Trophoblast cell (in vitro differentiated cells and primary cell): ENCODE data around the gene YTHDF2.
"Not testable (repeated sequence)": the region's sequence is repeated elsewhere in the genome, so short reads cannot be mapped to it uniquely, and the experiment has no call there.

Experiments
- DNase-seq, 2 donors: peaks; one replicate each; pipeline ENCODE4 v3.0.0-alpha.2; 2016
- H2AFZ ChIP-seq: 2 replicates; pipeline ENCODE4 v1.6.1; 2013; ENCODE audit warnings: low read length, moderate library complexity, mild to moderate bottlenecking; ENCODE audit not compliant: insufficient read depth, poor library complexity
- H2AK5ac ChIP-seq: 2 replicates; pipeline ENCODE4 v1.6.1; 2013; ENCODE audit warnings: mild to moderate bottlenecking, low read length
- H2BK120ac ChIP-seq: 2 replicates; pipeline ENCODE4 v1.6.1; 2013; ENCODE audit warnings: low read length, mild to moderate bottlenecking, moderate library complexity; ENCODE audit not compliant: insufficient read depth, poor library complexity
- H2BK12ac ChIP-seq: 2 replicates; pipeline ENCODE4 v1.6.1; 2013; ENCODE audit warnings: mild to moderate bottlenecking, low read length, moderate library complexity
- H2BK5ac ChIP-seq: 2 replicates; pipeline ENCODE4 v1.6.1; 2013; ENCODE audit warnings: low read length, low read depth, moderate library complexity, mild to moderate bottlenecking; ENCODE audit not compliant: poor library complexity
- H3K14ac ChIP-seq: 2 replicates; pipeline ENCODE4 v1.6.1; 2013; ENCODE audit warnings: mild to moderate bottlenecking, low read length
- H3K18ac ChIP-seq: 2 replicates; pipeline ENCODE4 v1.6.1; 2013; ENCODE audit warnings: mild to moderate bottlenecking, low read length
- H3K23ac ChIP-seq: 2 replicates; pipeline ENCODE4 v1.6.1; 2013; ENCODE audit warnings: low read length
- H3K27ac ChIP-seq: 2 replicates; pipeline ENCODE4 v1.5.1; 2013; ENCODE audit warnings: low read depth, mild to moderate bottlenecking, inconsistent platforms, low read length, moderate library complexity
- H3K27me3 ChIP-seq: 2 replicates; pipeline ENCODE4 v1.6.1; 2013; ENCODE audit warnings: inconsistent platforms, mild to moderate bottlenecking, low read length, moderate library complexity; ENCODE audit not compliant: insufficient read depth
- H3K36me3 ChIP-seq, 2 experiments: 1 replicate in 1 of 2; 2 replicates in 1 of 2; pipeline ENCODE4 v1.6.1; 2013; ENCODE audit warnings: low read length in 2 of 2, mild to moderate bottlenecking in 2 of 2, moderate library complexity in 1 of 2; ENCODE audit not compliant: insufficient read depth in 2 of 2, control insufficient read depth in 1 of 2
- H3K4ac ChIP-seq: 2 replicates; pipeline ENCODE4 v1.6.1; 2013; ENCODE audit warnings: low read depth, mild to moderate bottlenecking, low read length, moderate library complexity
- H3K4me1 ChIP-seq, 2 experiments: 1 replicate in 1 of 2; 2 replicates in 1 of 2; pipeline ENCODE4 v1.6.1; 2013; ENCODE audit warnings: low read length in 2 of 2, mild to moderate bottlenecking in 2 of 2, moderate library complexity in 1 of 2; ENCODE audit not compliant: insufficient read depth in 2 of 2, control insufficient read depth in 1 of 2
- H3K4me2 ChIP-seq: 2 replicates; pipeline ENCODE4 v1.6.1; 2013; ENCODE audit warnings: inconsistent platforms, mild to moderate bottlenecking, low read length, moderate library complexity
- H3K4me3 ChIP-seq: 2 replicates; pipeline ENCODE4 v1.5.1; 2013; ENCODE audit warnings: mild to moderate bottlenecking, low read depth, low read length, inconsistent platforms
- H3K79me1 ChIP-seq: one replicate; pipeline ENCODE4 v1.6.1; 2013; ENCODE audit warnings: low read length
- H3K79me2 ChIP-seq: 2 replicates; pipeline ENCODE4 v1.6.1; 2013; ENCODE audit warnings: low read length, mild to moderate bottlenecking; ENCODE audit not compliant: control insufficient read depth, insufficient read depth, poor library complexity
- H3K9ac ChIP-seq: 2 replicates; pipeline ENCODE4 v1.6.1; 2013; ENCODE audit warnings: mild to moderate bottlenecking, low read length
- H3K9me3 ChIP-seq: 2 replicates; pipeline ENCODE4 v1.6.1; 2013; ENCODE audit warnings: low read depth, mild to moderate bottlenecking, control low read depth, inconsistent platforms, low read length; ENCODE audit not compliant: insufficient read depth
- H4K12ac ChIP-seq: 2 replicates; pipeline ENCODE4 v1.6.1; 2013; ENCODE audit warnings: low read depth, mild to moderate bottlenecking, low read length, moderate library complexity
- H4K8ac ChIP-seq: 2 replicates; pipeline ENCODE4 v1.6.1; 2013; ENCODE audit warnings: low read depth, mild to moderate bottlenecking, low read length, moderate library complexity
- H4K91ac ChIP-seq: one replicate; pipeline ENCODE4 v1.6.1; 2013; ENCODE audit warnings: low read depth, mild to moderate bottlenecking, low read length, moderate library complexity
- WGBS: extraction: QIAGEN DNeasy Blood & Tissue Kit; methylation state at CpG from one replicate; pipeline ENCODE4 v1.1.7; 2013; ENCODE audit warnings: missing lambda C conversion rate; ENCODE audit not compliant: insufficient read length, insufficient coverage; ENCODE audit errors: extremely low coverage; 5-methylcytosine and 5-hydroxymethylcytosine counted together

The YTHDF2 gene

DNA sequence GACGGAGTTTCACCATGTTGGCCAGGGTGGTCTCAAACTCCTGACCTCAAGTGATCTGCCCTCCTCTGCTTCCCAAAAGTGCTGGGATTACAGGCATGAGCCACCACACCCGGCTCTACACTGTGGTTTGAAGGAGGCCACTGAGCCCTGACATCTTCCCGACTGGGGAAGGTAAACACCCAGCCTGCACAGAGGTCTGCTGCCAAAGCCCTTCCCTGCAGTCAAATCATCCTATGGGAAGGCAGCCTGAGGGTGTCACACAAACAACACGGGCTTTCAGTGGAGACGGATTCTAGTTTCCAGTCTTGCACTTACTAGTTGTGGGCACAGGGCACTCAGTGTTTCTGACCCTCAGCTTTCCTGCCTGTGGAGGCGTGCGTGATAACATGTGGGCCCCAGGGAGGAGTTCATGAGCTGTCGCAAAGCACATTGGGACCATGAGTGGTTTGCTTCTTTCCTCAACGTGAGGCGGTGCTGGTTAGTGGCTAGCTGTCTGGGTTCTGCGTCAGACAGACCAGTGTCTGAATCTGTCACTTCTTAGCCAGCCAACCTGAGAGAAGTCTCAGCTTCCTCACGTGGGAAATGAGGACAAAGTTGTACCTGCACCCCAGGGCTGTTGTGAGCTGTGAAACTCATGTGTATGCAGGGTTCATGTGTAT, 53.8 kb downstream of the YTHDF2 start:
- Histone ChIP-seq H2BK120ac (no peak overlapping the region), H2AK5ac (no peak overlapping the region), H3K79me2 (no peaks in the 10 kb centered on the region), H2BK5ac (no peak overlapping the region), H3K18ac (no peak overlapping the region), H2AFZ (no peak overlapping the region), H3K4me1 (no peaks in the 10 kb centered on the region), H3K9ac (no peak overlapping the region), H3K23ac (no peak overlapping the region), H3K4ac (no peak overlapping the region), H3K79me1 (no peaks in the 10 kb centered on the region), H4K8ac (no peak overlapping the region), H2BK12ac (no peak overlapping the region), H3K27me3 (no peaks in the 10 kb centered on the region), H3K9me3 (no peaks in the 10 kb centered on the region), H3K27ac (no peak overlapping the region), H3K14ac (no peak overlapping the region), H4K12ac (no peak overlapping the region), H4K91ac (no peak overlapping the region), H3K36me3 (no peaks in the 10 kb centered on the region), H3K4me2 (no peak overlapping the region), H3K4me3 (no peak overlapping the region)
- no CpG with 5 or more reads among the region's 12 CpGs for WGBS
- DNase-seq, result no peak

DNA sequence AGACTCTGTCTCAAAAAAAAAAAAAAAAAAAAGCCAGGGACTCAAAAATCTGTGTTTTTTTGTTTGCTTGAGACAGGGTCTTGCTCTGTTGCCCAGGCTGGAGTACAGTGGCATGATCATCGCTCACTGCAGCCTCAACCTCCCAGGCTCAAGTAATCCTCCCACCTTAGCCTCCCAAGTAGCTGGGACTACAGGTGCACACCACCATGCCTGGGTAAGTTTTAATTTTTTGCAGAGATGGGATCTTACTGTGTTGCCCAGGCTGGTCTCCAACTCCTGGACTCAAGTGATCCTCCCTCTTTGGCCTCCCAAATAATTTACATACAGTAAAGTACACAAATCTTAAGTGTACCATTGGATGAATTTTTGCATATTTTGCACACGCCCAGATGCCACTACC, 55.2 kb downstream of the YTHDF2 start:
- H3K14ac ChIP-seq, H3K27ac ChIP-seq, H3K36me3 ChIP-seq, H3K9me3 ChIP-seq, H2AFZ ChIP-seq, H3K79me2 ChIP-seq, H4K91ac ChIP-seq, H4K12ac ChIP-seq, H2BK120ac ChIP-seq, H4K8ac ChIP-seq, DNase-seq, H2BK5ac ChIP-seq, H2BK12ac ChIP-seq, H3K4me1 ChIP-seq, H3K23ac ChIP-seq, H3K4me2 ChIP-seq, H3K4ac ChIP-seq, H3K18ac ChIP-seq, H3K79me1 ChIP-seq, H3K9ac ChIP-seq, H3K27me3 ChIP-seq, H3K4me3 ChIP-seq, H2AK5ac ChIP-seq: not testable (repeated sequence)
- WGBS, result no CpG with 5 or more reads among the region's 2 CpGs

DNA sequence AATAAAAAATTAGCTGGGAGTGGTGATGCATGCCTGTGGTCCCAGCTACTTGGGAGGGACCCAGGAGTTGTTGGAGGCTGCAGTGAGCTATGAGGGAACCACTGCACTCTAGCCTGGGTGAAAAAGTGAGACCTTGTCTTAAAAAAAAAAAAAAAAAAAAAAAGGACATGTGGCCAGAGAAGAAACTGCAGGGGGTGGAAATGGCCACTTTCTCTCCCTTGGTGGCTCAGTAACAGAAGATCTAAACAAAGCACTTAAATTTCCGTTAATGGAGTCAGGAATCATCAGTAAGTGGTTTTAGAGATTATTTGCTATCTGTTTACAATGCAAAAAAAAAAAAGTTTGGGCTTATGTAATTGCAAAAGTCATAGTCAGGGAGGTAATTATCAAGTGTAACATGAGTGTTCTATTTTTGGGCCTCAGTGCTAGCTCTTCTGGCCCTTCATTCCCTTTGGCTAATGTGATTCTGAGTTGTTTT, 55.9 kb downstream of the YTHDF2 start:
- Histone ChIP-seq H3K27me3 (no peaks in the 10 kb centered on the region), H2BK12ac (no peak overlapping the region), H3K4me1 (peaks cover 0 to 6% of the 10 kb centered on the region in 2 experiments), H4K12ac (no peak overlapping the region), H3K14ac (no peak overlapping the region), H3K79me1 (no peaks in the 10 kb centered on the region), H2AFZ (no peak overlapping the region), H4K8ac (no peak overlapping the region), H3K36me3 (no peaks in the 10 kb centered on the region), H3K9me3 (no peaks in the 10 kb centered on the region), H3K4ac (no peak overlapping the region), H3K4me3 (no peak overlapping the region), H2AK5ac (no peak overlapping the region), H3K23ac (no peak overlapping the region), H3K4me2 (no peak overlapping the region), H3K18ac (no peak overlapping the region), H2BK5ac (no peak overlapping the region), H2BK120ac (no peak overlapping the region), H4K91ac (no peak overlapping the region), H3K79me2 (no peaks in the 10 kb centered on the region), H3K27ac (no peak overlapping the region), H3K9ac (no peak overlapping the region)
- DNase-seq, result no peak
- WGBS, result no CpG with 5 or more reads among the region's 1 CpG

DNA sequence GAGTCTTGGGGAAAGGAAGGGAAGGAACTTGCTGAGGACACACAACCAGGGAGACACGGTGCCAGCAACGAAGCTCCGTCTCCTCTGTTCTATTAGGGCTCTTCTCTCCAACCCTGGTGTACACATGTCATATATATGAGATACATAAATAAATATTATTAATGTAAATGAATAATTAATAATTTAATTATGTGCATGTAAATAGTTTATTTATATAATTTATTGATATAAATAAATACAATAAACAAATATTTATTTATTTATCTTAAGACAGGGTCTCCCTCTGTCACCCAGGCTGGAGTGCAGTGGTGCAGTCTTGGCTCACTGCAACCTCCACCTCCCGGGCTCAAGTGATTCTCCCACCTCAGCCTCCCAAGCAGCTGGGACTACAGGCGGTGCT, 57.8 kb downstream of the YTHDF2 start:
- H3K9me3 ChIP-seq, H2BK120ac ChIP-seq, H4K12ac ChIP-seq, H3K4me2 ChIP-seq, H3K9ac ChIP-seq, H2BK12ac ChIP-seq, H3K27ac ChIP-seq, H3K79me2 ChIP-seq, H2AFZ ChIP-seq, H3K23ac ChIP-seq, H3K4me1 ChIP-seq, H2AK5ac ChIP-seq, H3K36me3 ChIP-seq, H4K91ac ChIP-seq, H3K14ac ChIP-seq, H2BK5ac ChIP-seq, H3K18ac ChIP-seq, H4K8ac ChIP-seq, DNase-seq, H3K4me3 ChIP-seq, H3K79me1 ChIP-seq, H3K4ac ChIP-seq, H3K27me3 ChIP-seq: not testable (repeated sequence)
- no CpG with 5 or more reads among the region's 5 CpGs for WGBS
